Lower leg skin (tissue), 3 donors: Measurements from ENCODE around the gene OXCT1.

Experiments used
- CTCF ChIP-seq, 3 donors: fragments of 450-650 bp; IDR thresholded peaks; one replicate each; pipeline ENCODE4 v1.5.1; 2016; ENCODE audit warnings: antibody characterized with exemption in 3 of 3, mild to moderate bottlenecking in 3 of 3, moderate library complexity in 2 of 3
- POLR2A ChIP-seq, 2 donors: fragments of 450-650 bp; IDR thresholded peaks; one replicate each; pipeline ENCODE4 v1.6.1; 2016 to 2017; ENCODE audit warnings: antibody characterized with exemption in 2 of 2, mild to moderate bottlenecking in 1 of 2, moderate library complexity in 1 of 2

- TF ChIP-seq POLR2A (IDR thresholded peaks at IDR 0.05) (no peak), CTCF (IDR thresholded peaks at IDR 0.05) (no peak)
Observed at GRCh38 chr5:41785061-41785460, 85.2 kb downstream of the OXCT1 start.
